GM18907 (cell line): ENCODE measurements around the gene EPS8.
A peak's percentile ranks its signal among the peaks of the same experiment; 100 is the strongest.

ENCODE experiments used
- ATAC-seq: cut with Tn5 transposase; IDR thresholded peaks from one replicate; pipeline ENCODE4 v1.9.1; 2021; ENCODE audit warnings: mild to moderate bottlenecking, moderate library complexity; ENCODE audit not compliant: unreplicated experiment

EPS8 gene

DNA sequence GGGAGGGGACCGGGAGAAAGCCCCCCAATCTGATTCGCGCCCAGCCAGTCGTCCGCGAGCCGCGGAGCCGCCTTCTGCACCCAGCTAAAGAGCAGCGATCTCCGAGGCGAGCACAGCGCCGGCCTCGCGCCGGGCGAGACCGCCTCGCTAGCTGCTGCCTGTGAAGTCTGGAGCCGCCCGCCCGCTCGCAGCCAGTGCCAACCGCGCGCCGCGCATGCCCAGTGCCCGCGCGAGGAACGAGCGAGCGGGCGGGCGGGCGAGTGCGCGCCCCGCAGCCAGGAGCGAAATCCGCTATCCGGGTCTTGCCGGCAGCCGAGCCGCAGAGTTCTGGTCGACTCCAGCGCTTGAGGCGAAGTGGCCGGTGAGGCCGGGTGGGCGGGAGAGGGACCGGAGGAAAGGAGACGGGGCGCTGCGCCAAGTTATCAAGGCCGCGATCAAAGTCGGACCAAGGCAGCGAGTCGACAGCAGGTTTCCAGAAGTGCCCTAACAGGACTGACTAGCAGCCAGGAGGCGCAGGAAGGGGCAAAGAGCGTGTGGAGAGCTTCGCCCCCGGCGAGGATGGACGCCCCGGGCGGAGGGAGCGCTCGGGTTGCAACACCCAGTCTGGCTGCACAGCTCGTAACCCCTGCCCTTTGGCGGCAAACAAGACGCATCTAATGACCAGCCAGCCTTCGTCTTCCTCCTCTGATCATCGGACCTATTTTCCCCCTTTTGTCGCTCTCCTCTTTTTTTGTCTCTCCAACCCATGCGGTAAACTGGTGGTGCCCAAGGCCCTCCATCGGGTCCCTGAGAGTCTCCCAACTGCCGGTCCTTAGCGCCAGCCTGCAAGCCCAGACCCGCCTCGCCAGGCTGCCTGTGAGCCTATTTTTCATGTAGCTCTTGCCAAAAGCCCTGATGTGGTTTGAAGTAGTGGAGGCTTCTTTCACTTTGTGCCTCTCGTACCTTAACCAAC, at the start of gene EPS8:
Gene EPS8 (minus strand): TSS at position 169 of the 952 bp plus-strand sequence. CDS start 106,437 bp downstream, outside the sequence.
- ATAC-seq: peak; percentile 91

DNA sequence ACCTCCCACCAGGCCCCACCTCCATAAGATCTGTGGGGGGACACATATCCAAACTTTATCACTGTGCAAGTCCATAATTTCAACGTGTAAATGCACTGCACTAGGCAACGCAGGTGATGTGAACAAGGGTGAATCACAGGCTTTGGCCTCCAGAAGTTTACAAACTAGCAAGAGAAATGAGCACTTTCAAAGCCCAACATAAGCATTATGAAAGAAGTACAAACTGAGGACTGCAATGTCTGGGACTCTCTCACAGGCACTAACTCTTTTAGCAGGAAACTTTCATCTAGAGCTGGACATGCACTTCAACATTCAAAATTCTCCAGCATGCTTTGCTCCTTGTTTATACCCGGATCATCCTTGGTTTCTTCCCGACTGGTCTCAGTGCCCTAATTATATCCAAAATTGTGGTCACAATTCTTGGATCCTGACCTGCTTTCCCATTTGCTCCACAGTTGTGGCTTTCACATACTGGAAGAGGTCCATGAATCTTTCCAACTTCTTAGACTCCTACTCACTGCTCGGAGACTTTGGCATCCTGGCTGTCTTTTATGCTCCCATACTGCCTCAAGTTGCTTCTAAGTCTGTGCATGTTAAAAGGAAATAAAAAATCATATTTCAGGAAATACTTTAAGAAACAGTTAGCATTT, 48.1 kb upstream of the EPS8 start:
- no peak for ATAC-seq

DNA sequence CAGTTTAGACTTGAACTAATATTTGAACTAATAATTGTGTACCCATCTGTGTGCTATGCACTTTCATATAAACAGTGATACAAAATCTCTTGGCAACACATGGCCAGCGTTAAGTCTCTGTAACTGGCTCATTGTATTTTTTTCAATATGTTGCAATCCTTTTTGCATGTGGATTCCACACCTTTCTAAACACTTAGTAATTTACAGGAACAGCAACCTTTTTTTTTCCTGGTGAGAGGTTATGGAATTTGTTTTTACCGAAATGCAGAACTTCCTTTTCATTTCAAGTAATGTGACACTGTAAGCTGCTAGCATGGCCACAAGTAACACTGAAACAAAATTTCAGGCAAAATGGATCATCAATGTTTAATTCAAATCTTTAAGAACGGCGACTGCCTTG, 45.4 kb upstream of the EPS8 start:
- no peak for ATAC-seq

DNA sequence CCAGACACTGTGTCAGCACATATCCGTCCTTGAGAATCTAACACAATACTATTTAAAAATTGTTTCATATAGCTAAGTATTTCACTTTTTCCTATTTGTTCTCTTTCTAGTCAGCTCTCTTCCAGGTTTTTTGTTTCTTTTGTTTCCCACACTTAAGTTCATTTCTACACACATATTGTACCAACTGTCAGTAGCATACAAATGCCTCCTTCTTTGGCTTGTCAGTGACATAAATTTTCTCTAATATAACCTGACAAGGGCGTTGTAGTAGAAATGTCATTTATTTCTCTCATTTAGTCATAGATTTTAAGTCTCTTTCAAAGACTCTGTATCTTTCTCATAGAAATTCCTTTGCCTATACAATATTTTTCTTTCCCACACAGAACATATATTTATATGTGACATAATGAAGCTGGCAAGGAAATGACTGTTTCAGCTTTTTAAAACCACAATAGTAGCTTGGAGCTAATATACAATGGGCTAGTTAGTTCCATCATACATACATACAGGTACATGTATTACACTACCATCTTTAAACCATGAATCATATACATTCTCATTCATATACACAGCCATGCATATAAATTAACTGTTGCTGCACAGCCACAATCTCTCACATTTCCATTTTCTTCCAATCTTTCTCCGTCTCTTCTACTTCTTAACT, 42.3 kb upstream of the EPS8 start:
- no peak for ATAC-seq

DNA sequence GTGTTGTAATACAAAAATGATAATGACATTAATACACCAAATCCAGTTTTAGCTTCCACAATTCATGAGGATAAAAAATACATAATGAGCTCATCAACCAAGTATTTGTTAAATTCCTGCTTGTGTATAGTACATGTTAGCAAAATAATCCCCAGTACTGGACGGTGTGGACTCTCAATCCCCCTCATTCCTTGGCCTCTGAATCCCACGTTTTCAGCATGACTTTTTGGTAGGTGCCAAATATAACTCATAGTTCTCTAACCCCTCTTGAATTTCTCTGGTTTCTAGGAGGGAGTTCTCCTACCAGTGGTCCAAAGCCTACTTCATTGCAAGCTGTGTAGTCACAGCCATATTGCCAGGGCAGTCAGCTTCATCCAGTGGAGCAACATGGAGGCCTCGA, 41.4 kb upstream of the EPS8 start:
- no peak for ATAC-seq

DNA sequence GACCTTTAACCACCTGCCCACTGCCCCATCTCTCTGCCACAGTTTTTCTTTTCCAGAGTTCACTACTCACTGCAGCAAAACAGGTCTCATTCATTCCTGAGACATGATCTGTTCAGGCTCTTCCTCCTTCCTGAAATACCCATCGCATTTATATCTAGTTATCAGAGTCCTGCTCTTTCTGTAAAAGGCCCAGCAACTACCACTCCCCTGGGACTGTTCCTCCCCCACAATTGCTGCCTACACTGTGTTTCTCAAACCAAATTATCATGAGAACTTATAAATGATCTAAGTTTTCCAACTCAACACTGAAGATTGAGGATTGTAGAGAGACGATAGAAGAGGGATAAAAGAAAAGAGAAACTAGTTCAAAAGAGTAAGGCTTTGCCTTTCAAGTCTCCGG, 40.8 kb upstream of the EPS8 start:
- ATAC-seq: no peak

DNA sequence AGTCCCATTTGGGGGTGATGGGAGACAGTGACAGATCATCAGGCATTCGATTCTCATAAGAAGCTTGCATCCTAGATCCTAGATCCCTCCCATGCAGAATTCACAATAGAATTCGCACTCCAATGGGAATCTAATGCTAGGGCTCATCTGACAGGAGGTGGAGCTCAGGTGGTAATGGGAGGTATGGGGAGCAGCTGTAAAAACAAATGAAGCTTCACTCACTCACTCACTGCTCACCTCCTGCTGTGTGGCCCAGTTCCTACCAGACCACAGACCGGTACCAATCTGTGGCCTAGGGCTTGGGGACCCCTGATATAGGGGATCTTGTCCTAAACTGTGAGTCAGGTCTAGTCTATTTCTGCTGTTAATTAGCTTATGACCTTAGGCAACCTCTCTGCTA, 40.1 kb upstream of the EPS8 start:
- no peak for ATAC-seq

DNA sequence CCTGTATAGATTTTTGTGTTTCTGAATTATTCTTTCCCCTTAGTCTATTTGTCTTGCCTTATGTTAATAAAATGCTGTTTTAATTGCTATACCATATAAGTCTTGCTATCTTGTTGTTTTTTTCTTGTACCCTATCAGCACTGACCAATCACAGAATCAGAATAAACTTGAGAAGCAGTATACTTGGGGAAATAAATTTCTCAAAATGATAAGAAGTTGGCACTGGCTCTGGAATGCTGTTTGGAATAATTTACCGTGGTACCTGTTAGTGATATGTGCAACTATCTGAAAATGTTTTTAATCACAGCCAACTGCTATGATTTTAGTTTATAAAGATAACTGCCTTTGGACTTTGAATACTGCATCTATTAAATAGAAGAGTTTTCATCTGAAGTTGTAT, 37.9 kb upstream of the EPS8 start:
- no peak for ATAC-seq

DNA sequence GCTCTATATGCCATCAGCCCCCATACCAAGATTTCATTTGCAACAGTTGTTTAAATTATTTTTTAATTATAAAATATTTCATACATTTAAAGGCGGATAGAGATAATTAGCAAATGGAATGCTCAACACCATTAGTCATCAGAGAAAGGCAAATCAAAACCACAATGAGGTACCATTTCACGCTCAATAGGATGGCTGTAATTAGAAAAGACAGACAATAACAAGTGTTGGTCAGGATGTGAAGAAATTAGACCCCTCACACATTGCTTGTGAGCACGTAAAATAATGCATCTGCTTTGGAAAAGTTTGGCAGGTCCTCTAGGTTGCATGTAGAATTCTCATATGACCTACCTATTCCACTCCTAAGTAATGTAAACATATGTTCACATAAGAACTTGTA, 35.3 kb upstream of the EPS8 start:
- no peak for ATAC-seq

DNA sequence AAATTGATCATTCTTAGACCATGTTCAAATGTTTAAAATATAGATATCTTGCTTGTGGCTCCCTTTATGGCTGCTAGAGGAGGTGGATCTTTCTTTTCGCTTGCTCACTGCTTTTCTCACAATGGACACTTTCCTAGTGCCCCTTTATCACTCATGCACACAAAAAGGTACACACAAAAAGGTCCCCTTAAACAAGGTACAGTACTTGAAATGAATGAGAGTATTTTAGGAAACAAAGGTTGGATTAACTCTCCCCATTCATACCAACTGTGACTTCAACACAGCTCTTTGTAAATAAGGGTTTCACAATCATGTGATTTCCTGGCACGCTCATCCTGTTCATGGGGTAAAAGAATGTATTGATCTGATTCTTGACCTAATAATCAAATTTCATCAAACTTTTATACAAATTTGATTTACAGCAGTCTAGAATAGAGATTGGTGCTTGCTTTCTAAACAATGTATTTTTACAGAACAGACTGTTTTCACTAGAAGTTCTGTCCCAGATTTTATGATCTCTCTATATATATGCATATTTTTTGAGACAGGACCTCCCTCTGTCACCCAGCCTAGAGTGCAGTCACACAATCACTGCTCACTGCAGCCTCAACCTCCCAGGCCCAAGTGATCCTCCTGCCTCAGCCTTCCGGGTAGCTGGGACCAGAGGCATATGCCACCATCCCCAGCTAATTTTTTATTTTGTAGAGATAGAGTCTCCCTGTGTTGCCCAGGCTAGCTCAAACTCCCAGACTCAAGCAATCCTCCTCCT, 34.4 kb upstream of the EPS8 start:
- ATAC-seq: no peak

DNA sequence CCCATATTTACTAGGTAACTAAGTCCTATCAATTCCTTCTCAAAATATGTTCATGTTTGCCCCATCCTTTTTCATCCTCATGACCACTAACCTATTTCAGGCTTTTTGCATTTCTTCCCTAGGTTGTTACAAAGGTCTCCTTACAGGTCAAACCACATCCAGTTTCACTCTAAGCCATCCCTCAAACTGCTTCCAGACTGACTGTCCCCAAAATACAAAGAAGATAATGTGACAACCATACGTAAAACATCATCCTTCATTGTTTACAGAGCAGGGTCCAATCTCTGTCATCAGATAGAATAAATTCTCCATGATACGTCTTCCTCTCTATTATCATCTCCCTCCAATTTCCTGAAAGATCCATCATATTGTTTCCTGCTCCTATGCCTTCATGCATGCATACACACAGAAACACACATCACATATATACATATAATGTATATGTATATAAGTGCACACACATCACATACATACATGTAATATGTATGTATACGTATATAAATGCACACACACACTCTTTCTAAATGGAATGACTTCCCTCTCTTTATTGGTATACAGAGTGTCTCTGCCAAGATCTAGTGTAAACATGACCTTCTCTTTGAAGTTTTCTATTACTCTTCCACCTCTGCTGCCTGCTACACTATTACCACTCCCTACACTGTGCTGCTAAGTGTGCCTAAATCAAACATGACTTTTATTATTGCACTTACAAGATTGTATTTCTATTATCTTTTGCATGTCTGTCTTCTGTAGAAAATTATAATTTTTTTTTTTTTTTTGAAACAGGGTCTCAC, 30.7 kb upstream of the EPS8 start:
- ATAC-seq: no peak

DNA sequence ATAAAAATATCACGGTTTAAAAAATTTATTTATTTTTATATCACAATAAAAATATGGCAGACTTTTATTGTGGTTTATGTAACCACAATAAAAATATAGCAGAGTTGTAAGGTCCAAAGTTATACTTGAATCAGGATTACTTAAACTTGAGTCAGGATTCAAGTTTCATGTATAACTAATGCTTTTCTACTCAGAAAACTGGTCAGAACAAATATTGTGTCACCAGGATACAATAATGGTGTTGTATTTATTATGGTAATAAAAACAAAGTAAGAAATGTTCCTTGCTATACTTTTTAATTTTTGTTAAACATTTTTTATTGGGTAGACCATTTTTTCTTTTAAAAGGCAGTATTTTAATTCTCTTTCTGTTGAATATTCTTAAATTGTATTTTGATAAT, 29.2 kb upstream of the EPS8 start:
- no peak for ATAC-seq

DNA sequence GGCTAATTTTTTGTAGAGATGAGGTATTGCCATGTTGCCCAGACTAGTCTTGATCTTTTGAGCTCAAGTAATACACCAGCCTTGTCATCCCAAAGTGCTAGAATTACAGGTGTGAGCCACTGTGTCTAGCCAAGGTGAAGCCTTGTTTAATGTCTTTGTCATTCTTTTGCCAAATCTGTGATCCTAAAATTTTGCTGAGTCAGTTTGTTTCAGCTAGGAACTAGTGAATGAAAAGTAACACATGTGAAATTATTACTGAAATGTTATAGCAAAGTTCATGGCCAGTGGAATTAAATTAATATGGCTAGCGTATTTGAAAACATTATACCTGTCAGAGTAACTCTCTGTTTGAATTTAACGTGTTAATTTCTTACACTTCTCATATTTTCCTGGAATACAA, 26.5 kb upstream of the EPS8 start:
- no peak for ATAC-seq

DNA sequence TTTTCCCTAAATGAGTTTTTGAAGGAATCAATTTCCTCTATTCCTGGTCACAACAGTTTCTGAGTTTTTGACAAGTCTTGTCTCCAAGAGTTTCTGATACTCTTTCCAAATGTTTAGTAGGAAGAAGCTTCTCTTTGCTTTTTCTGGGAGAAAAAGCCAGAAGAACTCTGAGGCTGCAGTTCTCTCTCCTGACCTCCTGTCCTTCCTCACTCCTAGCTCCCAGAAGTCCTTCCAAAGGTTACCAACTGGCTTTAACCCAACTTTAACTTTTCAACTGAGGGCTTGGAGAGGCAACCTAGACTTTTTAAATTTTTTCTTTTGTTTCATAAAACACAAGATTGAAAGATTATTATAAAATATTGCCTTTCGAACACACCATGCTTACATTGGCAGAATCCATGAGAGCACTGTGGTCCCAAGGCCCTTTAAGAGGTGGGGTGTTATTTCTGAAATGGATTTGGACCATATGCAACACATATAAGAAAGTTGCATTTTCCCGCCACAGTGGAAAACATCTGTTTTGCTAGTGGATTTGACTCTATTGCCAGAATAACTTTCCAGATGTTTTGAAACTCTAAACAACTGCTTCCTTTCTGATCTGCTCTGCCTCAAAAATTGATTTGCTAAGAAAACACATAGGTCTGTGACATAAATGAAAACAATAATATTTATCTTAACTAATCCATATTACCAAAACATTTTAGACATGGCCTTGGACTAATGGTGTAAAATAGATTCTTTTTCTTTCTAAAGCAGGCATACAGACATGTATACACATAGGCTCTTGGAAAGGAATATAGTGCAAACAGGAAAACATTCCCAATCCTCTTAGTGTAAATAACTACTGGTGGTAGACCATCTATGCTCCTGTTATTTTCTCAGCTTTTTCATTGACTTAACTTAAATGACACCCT, 22.3 kb upstream of the EPS8 start:
- no peak for ATAC-seq

DNA sequence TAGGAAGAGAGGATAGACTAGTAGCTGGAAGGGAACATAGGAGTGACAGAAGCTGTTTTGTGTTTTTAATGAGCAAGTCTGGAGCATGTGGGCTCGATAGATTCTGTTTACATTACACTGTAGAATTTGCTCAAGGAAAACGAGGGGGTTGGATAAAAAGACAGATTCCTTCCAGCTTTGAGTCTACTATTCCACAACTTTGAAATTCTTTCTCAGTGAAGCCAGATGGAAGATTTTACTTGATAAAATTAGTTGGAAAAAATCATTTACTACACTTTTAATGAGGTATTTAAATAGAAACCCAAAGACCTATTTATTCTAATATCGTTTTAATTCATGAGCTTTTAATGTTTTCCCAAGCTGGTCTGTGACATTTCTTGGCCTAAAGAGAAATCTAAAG, 19.5 kb upstream of the EPS8 start:
- no peak for ATAC-seq

DNA sequence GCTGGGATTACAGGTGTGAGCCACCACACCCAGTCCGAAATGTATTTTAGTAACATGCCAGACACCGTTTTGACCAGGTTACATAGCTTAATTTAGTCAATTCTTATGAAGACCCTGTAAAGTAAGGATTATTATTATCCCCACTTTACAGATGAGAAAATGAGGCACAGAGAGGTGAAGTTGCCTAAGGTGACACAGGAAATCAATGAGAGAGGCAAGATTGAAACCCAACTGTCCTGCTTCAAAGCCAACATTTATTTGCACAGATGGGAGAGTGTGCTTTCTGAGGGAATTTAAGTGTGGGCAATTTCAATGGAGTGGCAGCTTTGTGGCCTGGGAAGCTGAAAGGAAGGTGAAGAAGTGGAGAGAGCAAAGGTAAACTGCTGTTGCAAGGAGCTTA, 19.1 kb upstream of the EPS8 start:
- no peak for ATAC-seq

DNA sequence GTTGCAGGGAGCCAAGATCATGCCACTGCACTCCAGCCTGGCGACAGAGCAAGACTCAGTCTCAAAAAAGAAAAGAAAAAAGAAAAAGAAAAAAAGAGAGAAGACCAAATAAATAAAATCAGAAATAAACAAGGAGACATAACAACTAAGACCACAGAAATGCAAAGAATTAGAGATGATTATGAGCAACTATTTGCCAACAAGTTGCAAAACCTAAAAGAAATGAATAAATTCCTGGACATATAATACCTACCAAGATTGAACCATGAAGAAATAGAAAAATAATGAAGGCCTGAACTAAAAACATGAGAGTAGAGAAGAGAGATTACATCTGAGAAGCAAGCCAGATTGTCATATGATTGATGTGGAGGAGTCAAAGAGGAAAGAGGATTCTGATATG, 17.6 kb upstream of the EPS8 start:
- ATAC-seq: no peak

DNA sequence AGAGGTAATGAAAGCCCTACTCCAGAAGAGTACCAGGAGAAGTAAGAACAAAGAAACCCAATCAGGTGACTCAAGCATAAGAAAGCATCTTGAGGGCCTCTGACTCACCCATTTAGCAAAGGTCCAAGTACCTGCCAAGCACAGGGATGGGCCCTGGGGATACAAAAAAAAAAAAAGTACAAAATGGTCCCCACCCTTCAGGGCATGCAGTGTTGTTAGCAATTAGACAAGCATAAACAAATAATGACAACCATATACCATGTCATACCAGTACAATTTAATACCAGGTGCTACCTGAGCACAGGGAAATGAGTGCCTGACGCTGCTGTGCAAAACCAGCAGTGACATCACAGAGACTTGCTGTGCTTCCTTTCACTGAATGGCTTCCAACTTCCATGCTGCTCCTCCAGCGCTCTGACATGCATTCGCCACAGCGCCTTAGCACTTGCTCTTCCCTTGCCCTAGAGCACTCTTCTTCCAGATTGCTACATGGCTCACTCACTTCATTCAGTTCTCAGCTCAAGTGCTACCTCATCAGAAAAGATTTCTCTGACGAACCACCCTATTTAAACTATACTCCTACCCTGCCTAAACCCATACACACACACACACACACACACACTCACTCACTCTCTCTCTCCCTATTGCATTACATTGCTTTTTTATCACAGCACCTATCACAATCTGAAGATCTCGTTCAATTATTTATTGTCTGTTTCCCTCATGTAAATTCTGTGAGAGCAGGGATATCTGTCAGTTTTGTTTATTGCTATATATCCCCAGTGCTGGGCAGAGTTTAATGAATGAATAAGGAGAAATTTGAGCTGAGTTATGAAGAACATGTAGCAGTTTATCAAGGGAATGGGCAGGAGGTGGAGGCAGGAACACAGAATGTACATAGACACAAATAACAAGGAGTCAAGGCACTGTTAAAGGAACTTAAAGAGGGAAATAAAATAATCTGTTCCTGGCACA, 12.9 kb upstream of the EPS8 start:
- ATAC-seq: no peak
